C4-2B (cell line): Measurements from ENCODE around the gene PERCC1.

Experiments used
- H3K27ac ChIP-seq: fragments of 450-650 bp; 2 replicates; pipeline ENCODE4 v1.5.1; 2017
- CTCF ChIP-seq: fragments of 450-650 bp; conservative IDR thresholded peaks from 2 replicates; pipeline ENCODE4 v1.5.1; 2017; ENCODE audit warnings: mild to moderate bottlenecking
- ZFX ChIP-seq: fragments of 450-650 bp; IDR thresholded peaks from 2 replicates; pipeline ENCODE4 v1.6.1; 2017

The PERCC1 gene

GRCh38 chr16:1458977-1459341 is 28.1 kb downstream of the PERCC1 start:
- H3K27ac ChIP-seq: no peak overlapping the region
- TF ChIP-seq CTCF: no peak
- TF ChIP-seq ZFX: no peak

DNA sequence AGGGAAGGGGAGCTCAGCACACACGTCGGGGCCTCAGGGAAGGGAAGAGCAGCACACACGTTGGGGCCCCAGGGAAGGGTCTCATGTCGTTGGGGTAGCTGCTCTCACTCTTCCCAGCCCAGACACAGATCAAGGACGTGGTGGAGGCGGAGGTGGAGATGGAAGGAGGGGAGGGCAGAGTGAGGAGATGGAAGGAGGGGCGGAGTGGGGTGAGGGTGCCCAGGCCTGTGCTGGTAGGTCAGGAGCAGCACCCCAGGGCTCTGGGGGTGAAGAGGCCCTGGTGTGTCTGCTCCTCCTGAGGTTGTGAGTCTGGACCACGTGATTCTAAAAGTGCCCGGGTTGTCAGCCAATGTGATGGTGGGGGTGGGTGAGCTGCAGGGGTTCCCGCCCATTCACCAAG is 29.1 kb downstream of the PERCC1 start:
- no peak overlapping the region for H3K27ac ChIP-seq
- no peak for TF ChIP-seq CTCF
- TF ChIP-seq ZFX: no peak

GRCh38 chr16:1460602-1461138 is 29.8 kb downstream of the PERCC1 start:
- TF ChIP-seq CTCF (no peak), ZFX (no peak)

GRCh38 chr16:1461146-1461545 is 30.3 kb downstream of the PERCC1 start:
- TF ChIP-seq ZFX: no peak
- no peak for TF ChIP-seq CTCF
- no peak overlapping the region for H3K27ac ChIP-seq

More at GRCh38 chr16:1460602-1461138, 29.8 kb downstream of the PERCC1 start:
- no peak overlapping the region for H3K27ac ChIP-seq

DNA sequence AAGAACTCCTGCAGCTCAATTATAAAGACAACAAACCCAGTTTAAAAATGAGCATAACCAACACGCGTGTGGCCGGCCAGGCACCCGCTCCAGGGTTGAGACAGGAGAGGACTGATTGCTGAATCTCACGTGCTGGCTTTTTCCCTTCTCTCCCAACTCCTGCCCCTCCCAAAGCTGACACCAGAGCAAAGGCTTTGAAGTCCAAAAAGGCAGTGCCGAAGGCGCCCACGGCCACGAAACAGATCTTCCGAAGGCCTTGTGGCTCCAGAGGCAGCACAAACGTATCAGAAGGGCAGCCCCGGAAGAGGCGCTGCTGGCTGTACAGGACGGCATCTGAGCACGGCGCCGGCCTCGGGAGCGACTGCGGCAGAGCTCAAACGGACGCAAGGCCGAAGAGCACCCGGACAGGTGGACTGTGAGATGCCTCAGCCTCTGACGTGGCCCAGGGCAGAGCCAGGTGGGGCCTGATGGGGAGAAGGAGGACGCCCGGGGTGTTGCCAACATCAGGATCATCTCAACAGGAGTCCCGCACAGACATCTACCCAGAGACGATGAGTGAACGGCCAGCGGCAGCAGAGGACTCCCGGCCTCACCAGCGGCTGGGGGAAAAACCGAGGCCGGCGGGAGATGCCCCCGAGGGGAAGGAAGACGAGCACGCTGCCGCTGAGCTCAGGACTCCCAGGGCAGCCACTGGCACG is 33.5 kb downstream of the PERCC1 start:
- no peak for TF ChIP-seq CTCF
- TF ChIP-seq ZFX: no peak
- no peak overlapping the region for H3K27ac ChIP-seq

GRCh38 chr16:1464894-1465566 is 34.2 kb downstream of the PERCC1 start:
- no peak overlapping the region for H3K27ac ChIP-seq
- no peak for TF ChIP-seq ZFX
- no peak for TF ChIP-seq CTCF

DNA sequence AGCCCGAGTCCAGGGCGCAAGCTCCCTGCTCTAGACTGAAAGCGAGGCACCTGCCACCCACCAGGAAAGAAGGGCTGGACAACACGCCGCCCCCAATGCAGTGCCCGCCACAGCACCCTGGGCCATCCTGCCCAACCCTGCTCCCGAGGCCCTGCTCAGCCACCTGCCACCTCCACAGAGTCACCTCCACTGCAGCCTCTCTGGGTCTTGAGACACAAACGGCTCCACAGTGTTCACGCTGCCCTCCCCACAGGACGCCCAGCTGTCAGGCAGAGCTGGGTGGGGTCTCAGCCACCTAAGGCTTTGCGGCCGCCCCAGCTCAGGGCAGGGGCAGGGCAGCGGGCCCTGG is 34.7 kb downstream of the PERCC1 start:
- TF ChIP-seq ZFX: no peak
- TF ChIP-seq CTCF: no peak
- H3K27ac ChIP-seq: no peak overlapping the region
